Amniotic epithelial cell (primary cell): Measurements from ENCODE around the gene GRM1.
"Not testable (repeated sequence)": the region's sequence is repeated elsewhere in the genome, so short reads cannot be mapped to it uniquely, and the experiment has no call there.

Experiments used
- DNase-seq: peaks from one replicate; pipeline ENCODE4 v3.0.0-alpha.2; 2010; ENCODE audit warnings: low read depth

The GRM1 gene

GRCh38 chr6:146194434-146194833 is 165.6 kb downstream of the GRM1 start:
- DNase-seq: no peak

DNA sequence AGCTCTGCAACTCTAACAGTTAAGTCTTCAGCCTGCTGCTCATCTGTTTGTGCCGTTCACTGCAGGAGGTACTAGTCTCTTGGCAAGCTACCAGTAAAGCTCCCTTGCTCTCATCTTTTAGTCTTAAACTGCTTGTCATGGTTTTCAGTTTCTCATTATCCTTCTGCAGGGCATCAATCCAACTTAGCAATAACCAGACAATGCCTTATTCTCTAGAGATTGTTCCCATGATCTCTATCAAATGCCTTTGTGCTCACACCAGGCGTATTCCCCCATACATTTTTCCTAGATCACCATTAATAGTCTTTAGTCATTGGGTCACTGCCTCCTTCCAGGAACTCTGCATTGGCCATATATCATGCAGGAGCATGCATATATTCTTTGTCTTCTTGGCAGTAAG is 171.3 kb downstream of the GRM1 start:
- no peak for DNase-seq

- DNase-seq: no peak
Observed at GRCh38 chr6:146202570-146202969, 173.7 kb downstream of the GRM1 start.

- no peak for DNase-seq
Observed at GRCh38 chr6:146209942-146210341, 181.1 kb downstream of the GRM1 start.

- no peak for DNase-seq
Observed at GRCh38 chr6:146210406-146211083, 181.7 kb downstream of the GRM1 start.

DNA sequence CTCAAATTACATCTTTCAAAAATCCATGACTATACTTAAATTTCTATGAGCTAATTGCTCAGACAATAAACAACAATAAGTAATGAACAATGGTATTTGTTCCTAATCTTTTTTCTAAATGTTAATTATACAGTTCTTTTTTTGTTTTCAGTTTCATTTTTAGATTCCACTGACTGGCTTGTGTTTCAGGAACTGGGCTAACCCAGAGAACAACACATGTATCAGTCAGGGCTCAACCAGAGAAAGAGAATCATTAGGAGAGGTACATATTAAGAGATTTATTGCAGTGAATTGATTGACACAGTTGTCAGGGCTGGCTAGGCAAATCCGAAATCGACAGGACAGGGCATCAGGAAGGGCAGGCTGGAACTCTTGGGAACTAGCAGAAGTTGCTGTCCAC is 182.8 kb downstream of the GRM1 start:
- no peak for DNase-seq

DNA sequence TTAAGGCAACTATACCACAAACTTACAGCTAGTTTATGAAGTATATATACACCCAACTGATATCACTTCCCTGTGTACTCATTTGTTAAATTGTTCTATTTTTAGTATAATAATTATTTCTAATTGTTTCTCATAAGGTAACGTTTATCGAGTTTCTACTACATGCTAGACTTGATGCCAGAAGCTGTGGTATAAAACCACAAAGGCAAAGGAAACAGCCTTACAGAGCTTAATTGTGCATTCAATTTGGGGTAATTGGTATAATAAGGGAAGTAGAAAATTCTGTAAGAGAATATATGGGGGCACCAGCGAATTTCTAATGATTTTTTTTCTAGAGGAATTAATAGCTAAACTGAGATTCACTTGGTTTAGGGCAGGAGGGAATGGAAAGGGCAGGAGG is 183.9 kb downstream of the GRM1 start:
- DNase-seq: no peak

DNA sequence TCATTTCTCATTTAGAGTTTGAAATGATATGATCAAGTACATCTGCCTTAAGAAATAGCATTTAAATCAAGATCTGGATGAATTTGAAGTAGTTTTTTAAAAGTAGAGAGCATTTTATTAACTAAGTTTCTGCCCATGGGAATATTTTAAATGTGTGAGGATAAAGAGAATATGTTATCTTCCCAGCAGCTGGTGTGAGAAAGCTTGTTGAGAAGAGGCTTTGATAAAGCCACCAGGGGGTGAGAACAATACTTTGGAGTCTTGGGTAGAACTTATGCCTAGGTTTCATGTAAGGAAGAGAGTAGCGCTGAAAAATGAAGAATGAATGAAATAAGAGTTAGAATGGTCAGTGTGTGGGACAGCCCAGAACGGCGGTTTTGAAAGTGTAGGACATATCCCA is 190.2 kb downstream of the GRM1 start:
- DNase-seq: no peak

- DNase-seq: peak; percentile 26
Observed at GRCh38 chr6:146224449-146224848, 195.6 kb downstream of the GRM1 start.

DNA sequence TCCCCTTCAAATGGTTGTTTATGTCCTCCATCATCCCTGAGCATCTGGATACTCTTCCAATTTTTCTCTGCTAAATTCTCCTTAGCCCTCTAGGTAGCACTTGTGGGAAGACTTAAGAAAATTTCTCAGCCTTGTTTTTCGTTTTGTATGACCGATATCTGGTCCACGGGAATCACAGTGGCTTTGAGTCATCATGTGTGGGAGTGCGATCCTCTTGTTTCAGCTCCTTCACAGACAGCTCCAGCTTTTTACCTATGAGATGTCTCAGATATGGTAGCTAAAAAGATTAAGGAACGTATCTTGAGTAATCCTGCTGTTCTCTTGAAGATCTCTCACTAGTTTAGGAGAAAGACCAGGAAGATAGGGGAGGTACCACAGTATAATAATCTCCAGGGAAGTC is 196.1 kb downstream of the GRM1 start:
- DNase-seq: peak; percentile 19

- no peak for DNase-seq
Observed at GRCh38 chr6:146240322-146240721, 211.5 kb downstream of the GRM1 start.

GRCh38 chr6:146240807-146241206 is 211.9 kb downstream of the GRM1 start:
- DNase-seq: no peak

GRCh38 chr6:146243646-146244045 is 214.8 kb downstream of the GRM1 start:
- not testable (repeated sequence) for DNase-seq

DNA sequence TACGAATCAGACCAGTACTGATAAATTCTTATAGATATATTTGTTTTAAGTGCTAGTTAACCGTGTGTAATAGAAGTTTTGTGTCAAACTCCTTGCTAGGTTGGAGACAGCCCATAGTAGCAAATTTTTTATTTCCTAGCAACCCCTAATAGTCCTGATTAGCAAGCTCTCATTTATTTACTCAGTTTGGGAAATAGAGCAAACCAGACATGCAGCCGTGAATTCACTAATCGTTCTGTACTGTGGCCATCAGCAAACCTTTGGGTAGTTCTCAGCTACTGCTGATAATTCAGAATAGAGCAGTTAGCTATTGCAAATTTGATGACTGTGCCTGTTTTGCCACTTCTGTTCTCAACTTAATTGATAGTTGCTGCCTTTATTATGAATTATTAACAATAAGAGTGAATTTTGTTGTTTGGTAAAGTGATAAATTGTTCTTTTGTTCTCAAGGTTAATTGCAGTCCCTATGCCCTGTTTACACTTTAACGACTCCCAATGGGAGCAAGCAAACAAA is 215.8 kb downstream of the GRM1 start:
- no peak for DNase-seq

GRCh38 chr6:146246028-146246427 is 217.2 kb downstream of the GRM1 start:
- no peak for DNase-seq

- no peak for DNase-seq
Observed at GRCh38 chr6:146253691-146254090, 224.8 kb downstream of the GRM1 start.

DNA sequence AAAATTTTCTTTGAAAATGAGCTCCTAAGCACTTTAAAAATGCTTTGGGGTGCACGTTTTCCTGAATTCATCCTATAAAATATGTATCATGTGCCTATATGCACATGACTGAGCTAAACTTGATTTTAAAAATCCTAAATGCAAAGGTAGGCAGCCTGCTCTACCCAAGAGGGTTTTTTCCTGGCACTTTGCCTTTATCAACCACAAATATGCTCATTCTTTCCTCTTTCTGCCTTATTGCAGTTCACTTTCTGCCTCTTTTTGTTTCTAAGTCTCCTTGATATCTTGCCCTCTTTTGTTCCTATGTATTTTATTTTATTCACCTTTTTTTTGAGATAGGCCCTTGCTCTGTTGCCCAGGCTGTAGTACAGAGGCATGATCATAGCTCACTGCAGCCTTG is 229.3 kb downstream of the GRM1 start:
- no peak for DNase-seq

GRCh38 chr6:146260886-146261285 is 232.0 kb downstream of the GRM1 start:
- DNase-seq: no peak

DNA sequence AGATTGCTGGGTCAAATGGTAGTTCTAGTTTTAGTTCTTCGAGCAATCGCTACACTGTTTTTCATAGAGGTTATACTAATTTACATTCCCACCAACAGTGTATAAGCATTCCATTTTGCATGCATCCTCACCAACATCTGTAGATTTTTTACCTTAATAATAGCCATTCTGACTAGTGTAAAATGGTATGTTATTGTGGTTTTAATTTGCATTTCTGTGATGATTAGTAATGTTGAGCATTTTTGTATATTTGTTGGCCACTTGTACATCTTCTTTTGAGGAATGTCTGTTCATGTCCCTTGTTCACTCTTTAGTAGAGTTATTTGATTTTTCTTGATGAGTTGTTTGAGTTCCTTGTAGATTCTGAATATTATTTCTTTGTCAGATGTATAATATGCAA is 236.2 kb downstream of the GRM1 start:
- no peak for DNase-seq

DNA sequence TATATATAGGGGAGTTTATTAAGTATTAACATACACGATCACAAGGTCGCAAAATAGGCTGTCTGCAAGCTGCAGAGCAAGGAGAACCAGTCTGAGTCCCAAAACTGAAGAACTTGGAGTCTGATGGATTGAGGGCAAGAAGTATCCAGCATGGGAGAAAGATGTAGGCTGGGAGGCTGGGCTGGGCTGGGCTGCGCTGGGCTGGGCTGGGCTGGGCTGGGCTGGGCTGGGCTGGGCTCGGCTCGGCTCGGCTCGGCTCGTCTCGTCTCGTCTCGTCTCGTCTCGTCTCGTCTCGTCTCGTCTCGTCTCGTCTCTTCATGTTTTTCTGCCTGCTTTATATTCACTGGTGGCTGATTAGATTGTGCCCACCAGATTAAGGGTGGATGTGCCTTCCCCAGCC is 238.6 kb downstream of the GRM1 start:
- no peak for DNase-seq

DNA sequence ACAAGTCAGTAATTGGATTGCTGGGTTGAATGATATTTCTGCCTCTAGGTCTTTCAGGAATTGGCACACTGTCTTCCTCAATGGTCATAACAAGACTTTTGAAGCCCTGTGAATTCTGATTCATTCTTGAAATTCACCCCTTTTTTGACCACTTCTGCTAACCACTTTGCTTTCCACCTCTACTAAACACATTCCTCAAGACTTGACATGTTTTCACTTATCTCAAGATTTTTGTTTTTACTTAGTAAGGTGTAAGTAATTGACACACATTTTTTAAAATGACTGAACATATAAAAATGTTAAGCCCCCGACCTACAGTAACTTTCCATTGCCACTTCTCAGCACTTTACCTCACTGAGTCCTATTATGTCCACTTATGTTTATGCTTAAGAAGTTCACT is 239.1 kb downstream of the GRM1 start:
- no peak for DNase-seq

GRCh38 chr6:146269482-146269881 is 240.6 kb downstream of the GRM1 start:
- no peak for DNase-seq

DNA sequence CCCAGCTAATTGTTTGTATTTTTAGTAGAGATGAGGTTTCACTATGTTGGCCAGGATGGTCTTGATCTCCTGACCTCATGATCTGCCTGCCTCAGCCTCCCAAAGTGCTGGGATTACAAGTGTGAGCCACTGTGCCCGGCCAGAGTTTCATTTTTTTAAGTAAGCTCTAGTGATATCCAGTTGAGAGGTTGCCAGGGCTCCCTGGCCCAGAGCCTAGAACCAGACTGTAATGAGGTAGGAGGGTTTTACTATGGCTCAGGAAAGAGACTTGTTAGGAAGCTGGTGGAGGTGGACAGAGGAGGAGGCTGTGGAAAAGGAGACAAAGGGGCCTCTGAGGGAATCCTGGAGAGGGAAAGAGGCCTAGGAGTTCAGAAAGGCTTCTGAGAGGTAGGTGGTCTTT is 242.3 kb downstream of the GRM1 start:
- not testable (repeated sequence) for DNase-seq

GRCh38 chr6:146273490-146273889 is 244.6 kb downstream of the GRM1 start:
- DNase-seq: no peak
